Measurements from ENCODE around the gene OR52E8. TPM values are rescaled to one million over a fixed set of nuclear protein-coding genes. Genes with fewer than 3 reads are reported as not detected.

The OR52E8 gene
- total and polyA plus RNA-seq, 4 donors: not detected

DNA sequence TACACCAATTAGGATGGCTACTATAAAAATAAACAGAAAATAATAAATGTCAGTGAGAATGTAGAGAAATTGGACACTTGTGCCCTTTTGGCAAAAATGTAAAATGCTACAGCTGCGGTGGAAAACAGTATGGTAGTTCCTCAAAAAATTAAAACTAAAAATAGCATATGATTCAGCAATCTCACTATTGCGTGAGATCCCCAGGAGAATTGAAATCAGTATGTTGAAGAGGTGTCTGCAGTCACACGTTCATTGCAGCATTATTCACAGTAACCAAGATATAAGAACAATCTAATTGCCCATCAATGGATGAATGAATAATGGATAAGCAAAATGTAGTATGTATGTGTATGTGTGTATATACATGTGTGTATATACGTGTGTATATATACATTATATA lies 42.0 kb downstream of the OR52E8 start:
- Histone ChIP-seq H3K36me3 (ENCODE audit: control insufficient read depth in 1 of 2, insufficient read depth in 2 of 2, low read length in 1 of 2) (no peaks in the 10 kb centered on the region), H3K27ac (ENCODE audit: low read depth in 1 of 2, low read length in 2 of 2) (no peak overlapping the region), H3K27me3 (ENCODE audit: control insufficient read depth in 1 of 2, insufficient read depth in 2 of 2, low read length in 1 of 2) (no peaks in the 10 kb centered on the region), H3K4me1 (ENCODE audit: control insufficient read depth in 1 of 2, insufficient read depth in 2 of 2, low read length in 2 of 2) (no peaks in the 10 kb centered on the region), H3K4me3 (ENCODE audit: low read length in 2 of 2) (no peak overlapping the region), H3K9me3 (ENCODE audit: control insufficient read depth, low read length) (no peaks in the 10 kb centered on the region)
- 11 to 16% methylated on average over 4 of the region's 4 CpGs for WGBS, 2 donors
- intact Hi-C loops (cut with DNase I): no loop called here
- ATAC-seq (ENCODE audit: low FRiP score): no peak
- no peak for DNase-seq

DNA sequence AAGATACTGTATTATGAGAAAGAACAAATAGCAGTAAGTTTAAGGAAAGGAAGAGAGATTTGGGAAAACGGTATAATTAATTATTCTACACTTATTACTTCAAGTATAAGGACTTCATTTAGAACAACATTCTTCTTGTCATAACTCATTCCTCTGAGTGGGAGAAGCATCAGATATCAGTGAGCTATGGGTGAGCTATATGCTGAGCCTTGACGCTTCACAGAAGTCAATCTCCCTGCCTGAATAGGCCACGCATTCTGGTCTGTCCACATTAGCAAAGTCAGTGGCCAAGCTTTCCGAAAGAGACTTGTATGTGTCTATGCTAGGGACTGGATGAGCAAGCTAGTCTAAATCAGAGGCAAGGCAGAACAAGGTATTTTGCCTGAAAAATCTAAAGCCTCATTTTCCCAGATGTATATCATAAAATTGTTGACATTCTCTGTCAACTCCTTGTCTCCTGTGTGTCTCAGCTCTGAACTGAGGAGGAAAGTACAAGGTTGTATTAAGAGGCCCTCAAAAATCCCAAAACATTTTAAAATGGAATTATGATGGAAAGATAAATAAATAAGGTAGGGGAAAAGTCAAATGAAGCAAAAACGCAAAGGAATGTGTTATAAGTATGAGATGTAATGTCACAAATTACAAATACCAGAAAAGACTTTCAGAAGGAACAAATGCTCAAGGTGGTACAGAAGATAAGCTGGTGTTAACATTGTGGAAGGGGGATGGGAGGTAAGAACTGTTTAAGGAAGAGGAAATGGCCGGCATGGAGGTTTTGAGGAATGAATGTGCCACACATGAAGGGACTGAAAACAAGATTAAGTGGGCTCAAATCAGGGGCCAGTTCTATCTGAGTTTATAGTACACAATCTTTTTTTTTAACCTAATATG lies 47.3 kb downstream of the OR52E8 start:
- H3K27ac ChIP-seq (ENCODE audit: low read depth in 1 of 2, low read length in 2 of 2): no peak overlapping the region
- intact Hi-C loops (cut with DNase I): loop anchor here (5.0 to 10.0 kb wide), 4 partner anchors 208 to 685 kb away; no protein-coding TSS in a partner anchor
- DNase-seq: no peak
- WGBS, 2 donors: 69 to 70% methylated on average over 6 of the region's 6 CpGs
- no peak for ATAC-seq (ENCODE audit: low FRiP score)
- H3K4me1 ChIP-seq (ENCODE audit: control insufficient read depth in 1 of 2, insufficient read depth in 2 of 2, low read length in 2 of 2): no peaks in the 10 kb centered on the region
- H3K27me3 ChIP-seq (ENCODE audit: control insufficient read depth in 1 of 2, insufficient read depth in 2 of 2, low read length in 1 of 2): no peaks in the 10 kb centered on the region
- H3K36me3 ChIP-seq (ENCODE audit: control insufficient read depth in 1 of 2, insufficient read depth in 2 of 2, low read length in 1 of 2): no peaks in the 10 kb centered on the region
- no peaks in the 10 kb centered on the region for H3K9me3 ChIP-seq (ENCODE audit: control insufficient read depth, low read length)
- H3K4me3 ChIP-seq (ENCODE audit: low read length in 2 of 2): no peak overlapping the region

DNA sequence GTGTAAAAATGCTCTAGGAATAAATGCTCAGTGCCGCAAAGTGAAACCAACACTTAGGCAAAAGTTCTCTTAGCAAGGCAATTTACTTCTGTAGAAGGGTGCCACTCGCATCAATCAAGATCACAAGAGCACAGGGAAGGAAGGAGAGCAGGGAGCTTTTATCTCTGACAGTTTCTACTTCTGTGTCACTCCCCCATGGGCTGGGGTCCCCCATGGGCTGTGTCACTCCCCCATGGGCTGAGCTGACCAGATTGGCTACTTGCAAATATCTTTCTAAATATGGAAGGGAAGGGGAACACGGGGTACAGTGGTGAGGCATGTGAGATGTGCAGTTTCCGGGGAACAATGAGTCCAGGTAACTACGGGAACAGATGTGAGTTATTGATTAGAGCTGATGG lies 48.4 kb downstream of the OR52E8 start:
- intact Hi-C loops (cut with DNase I): loop anchor here (5.0 to 10.0 kb wide), 4 partner anchors 207 to 684 kb away; no protein-coding TSS in a partner anchor
- peaks cover 2% of the 10 kb centered on the region for H3K9me3 ChIP-seq (ENCODE audit: control insufficient read depth, low read length)
- H3K27me3 ChIP-seq (ENCODE audit: control insufficient read depth in 1 of 2, insufficient read depth in 2 of 2, low read length in 1 of 2): no peaks in the 10 kb centered on the region
- H3K4me3 ChIP-seq (ENCODE audit: low read length in 2 of 2): peak overlapping the region in 1 of 2 donors; percentile 18
- WGBS, 2 donors: 56 to 63% methylated on average over 5 of the region's 5 CpGs
- DNase-seq: no peak
- H3K4me1 ChIP-seq (ENCODE audit: control insufficient read depth in 1 of 2, insufficient read depth in 2 of 2, low read length in 2 of 2): no peaks in the 10 kb centered on the region
- H3K27ac ChIP-seq (ENCODE audit: low read depth in 1 of 2, low read length in 2 of 2): no peak overlapping the region
- H3K36me3 ChIP-seq (ENCODE audit: control insufficient read depth in 1 of 2, insufficient read depth in 2 of 2, low read length in 1 of 2): no peaks in the 10 kb centered on the region
- peak; percentile 11 for ATAC-seq (ENCODE audit: low FRiP score)

DNA sequence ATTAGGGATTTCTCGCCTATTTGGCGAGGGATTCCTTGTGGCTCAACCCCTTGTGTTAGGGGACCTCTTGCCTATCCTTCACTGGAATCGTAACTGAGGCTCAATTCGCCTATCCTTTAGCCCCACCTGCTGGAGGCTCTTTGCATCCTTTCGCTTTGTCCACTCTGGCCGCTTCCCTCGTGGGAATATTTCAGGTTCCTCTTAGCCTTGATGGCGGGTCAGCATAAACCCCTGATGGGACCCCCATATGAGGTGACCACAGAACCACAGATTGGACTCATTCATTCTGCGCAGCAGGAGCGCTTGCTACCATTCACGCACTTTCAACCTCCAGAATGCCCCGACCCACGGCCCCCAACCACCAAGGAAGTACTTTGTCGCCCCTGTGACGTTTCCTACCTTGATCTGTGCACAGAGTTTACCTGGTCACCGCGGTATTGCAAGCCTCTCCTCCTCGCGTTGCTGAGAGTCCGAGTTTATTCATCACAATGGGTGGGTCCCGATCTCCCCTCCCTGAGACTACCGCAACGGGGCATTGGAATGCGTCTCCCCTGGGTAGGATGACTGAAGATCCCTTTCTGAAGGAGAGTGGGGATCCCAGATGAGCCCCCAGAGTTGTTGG lies 48.9 kb downstream of the OR52E8 start, which contains the start of gene OR52N2:
Gene OR52N2, plus strand, starts transcription at position 425 of the 622 bp plus-strand sequence. CDS start 11,412 bp downstream, outside the sequence.
- no peaks in the 10 kb centered on the region for H3K4me1 ChIP-seq (ENCODE audit: control insufficient read depth in 1 of 2, insufficient read depth in 2 of 2, low read length in 2 of 2)
- H3K4me3 ChIP-seq (ENCODE audit: low read length in 2 of 2): peak within 1 kb of the TSS in 1 of 2 donors; percentile 18
- intact Hi-C loops (cut with DNase I): loop anchor here (5.0 to 10.0 kb wide), 4 partner anchors 206 to 684 kb away; no protein-coding TSS in a partner anchor
- peak; percentile 93 for ATAC-seq (ENCODE audit: low FRiP score)
- WGBS, 2 donors: 6 to 7% methylated on average over 24 of the region's 24 CpGs
- peak; percentile 79 to 80 for DNase-seq
- no peaks in the 10 kb centered on the region for H3K36me3 ChIP-seq (ENCODE audit: control insufficient read depth in 1 of 2, insufficient read depth in 2 of 2, low read length in 1 of 2)
- H3K27me3 ChIP-seq (ENCODE audit: control insufficient read depth in 1 of 2, insufficient read depth in 2 of 2, low read length in 1 of 2): no peaks in the 10 kb centered on the region
- peaks cover 3% of the 10 kb centered on the region for H3K9me3 ChIP-seq (ENCODE audit: control insufficient read depth, low read length)
- no peak within 1 kb of the TSS for H3K27ac ChIP-seq (ENCODE audit: low read depth in 1 of 2, low read length in 2 of 2)

DNA sequence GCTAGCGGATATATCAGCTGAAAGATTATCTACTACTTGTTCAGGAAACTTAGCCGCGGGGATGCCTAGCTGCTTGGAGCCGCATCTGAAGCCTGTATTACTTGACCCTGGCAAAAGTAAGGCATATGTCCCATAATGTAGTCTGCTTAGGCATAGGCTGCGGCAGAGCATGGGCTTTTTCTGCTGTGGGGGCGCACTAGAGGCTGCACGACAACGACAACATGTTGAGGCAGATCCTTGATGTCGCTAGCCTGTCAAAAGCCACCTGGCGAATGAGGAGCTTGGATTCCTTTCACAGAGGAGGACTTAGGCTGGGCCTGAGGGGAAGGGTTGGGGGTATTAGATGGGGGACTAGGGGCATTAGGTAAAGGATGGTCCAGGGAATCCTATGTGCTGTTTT lies 49.9 kb downstream of the OR52E8 start:
- intact Hi-C loops (cut with DNase I): loop anchor here (5.0 to 10.0 kb wide), 4 partner anchors 205 to 683 kb away; no protein-coding TSS in a partner anchor
- Histone ChIP-seq H3K36me3 (ENCODE audit: control insufficient read depth in 1 of 2, insufficient read depth in 2 of 2, low read length in 1 of 2) (no peaks in the 10 kb centered on the region), H3K27me3 (ENCODE audit: control insufficient read depth in 1 of 2, insufficient read depth in 2 of 2, low read length in 1 of 2) (no peaks in the 10 kb centered on the region), H3K9me3 (ENCODE audit: control insufficient read depth, low read length) (peaks cover 3% of the 10 kb centered on the region), H3K4me3 (ENCODE audit: low read length in 2 of 2) (no peak overlapping the region), H3K27ac (ENCODE audit: low read depth in 1 of 2, low read length in 2 of 2) (no peak overlapping the region), H3K4me1 (ENCODE audit: control insufficient read depth in 1 of 2, insufficient read depth in 2 of 2, low read length in 2 of 2) (no peaks in the 10 kb centered on the region)
- WGBS, 2 donors: 72% methylated on average over 10 of the region's 10 CpGs
- DNase-seq (no peak), ATAC-seq (ENCODE audit: low FRiP score) (no peak)

Other genes starting within 250 kb of the OR52E8 start
- 1 to 10 TPM; 5.6 to 9.2 TPM for gene TRIM34, start 232.7 kb downstream of the OR52E8 start, total RNA-seq
- 1 to 10 TPM; 5.1 to 5.8 TPM for gene TRIM34, start 232.7 kb downstream of the OR52E8 start, polyA plus RNA-seq
- 10 to 100 TPM; 38.8 to 42.0 TPM for gene TRIM5, start 172.6 kb downstream of the OR52E8 start, total RNA-seq
- gene TRIM5, start 172.6 kb downstream of the OR52E8 start, polyA plus RNA-seq: 10 to 100 TPM; 16.0 to 21.0 TPM
- 100 to 1,000 TPM in 1 of 2 donors, 10 to 100 TPM in 1; 71.4 to 109 TPM for gene TRIM22, start 167.9 kb downstream of the OR52E8 start, total RNA-seq
- 100 to 1,000 TPM in 1 of 2 donors, 10 to 100 TPM in 1; 39.9 to 110 TPM for gene TRIM22, start 167.9 kb downstream of the OR52E8 start, polyA plus RNA-seq
- under 1 TPM; 0.24 to 0.26 TPM for gene OR56B1, start 121.2 kb downstream of the OR52E8 start, total RNA-seq
- gene OR56B1, start 121.2 kb downstream of the OR52E8 start, polyA plus RNA-seq: not detected
- under 1 TPM; 0.78 to 0.87 TPM for gene OR52N4, start 103.4 kb downstream of the OR52E8 start, total RNA-seq
- gene OR52N4, start 103.4 kb downstream of the OR52E8 start, polyA plus RNA-seq: 1 to 10 TPM in 1 of 2 donors, not detected in 1; 1.2 TPM
- not detected for gene OR52N5, start 74.3 kb downstream of the OR52E8 start, total RNA-seq
- not detected for gene OR52N5, start 74.3 kb downstream of the OR52E8 start, polyA plus RNA-seq
- not detected for gene OR52N1, start 66.4 kb downstream of the OR52E8 start, total RNA-seq
- not detected for gene OR52N1, start 66.4 kb downstream of the OR52E8 start, polyA plus RNA-seq
- gene OR52N2, start 48.8 kb downstream of the OR52E8 start, total RNA-seq: not detected
- under 1 TPM in 1 of 2 donors, not detected in 1; 0.13 TPM for gene OR52N2, start 48.8 kb downstream of the OR52E8 start, polyA plus RNA-seq
- gene OR52E6, start 15.8 kb downstream of the OR52E8 start, total RNA-seq: not detected
- not detected for gene OR52E6, start 15.8 kb downstream of the OR52E8 start, polyA plus RNA-seq
- not detected for gene OR52E4, start 22.9 kb upstream of the OR52E8 start, total RNA-seq
- gene OR52E4, start 22.9 kb upstream of the OR52E8 start, polyA plus RNA-seq: not detected
- gene OR52E5, start 35.5 kb upstream of the OR52E8 start, total RNA-seq: not detected
- not detected for gene OR52E5, start 35.5 kb upstream of the OR52E8 start, polyA plus RNA-seq
- not detected for gene OR56A3, start 84.6 kb upstream of the OR52E8 start, total RNA-seq
- gene OR56A3, start 84.6 kb upstream of the OR52E8 start, polyA plus RNA-seq: not detected
- gene OR56A5, start 110.8 kb upstream of the OR52E8 start, total RNA-seq: not detected
- gene OR56A5, start 110.8 kb upstream of the OR52E8 start, polyA plus RNA-seq: not detected
- not detected for gene OR52L1, start 129.3 kb upstream of the OR52E8 start, total RNA-seq
- not detected for gene OR52L1, start 129.3 kb upstream of the OR52E8 start, polyA plus RNA-seq
- gene OR56A4, start 149.3 kb upstream of the OR52E8 start, total RNA-seq: not detected
- gene OR56A4, start 149.3 kb upstream of the OR52E8 start, polyA plus RNA-seq: not detected
- under 1 TPM in 1 of 2 donors, not detected in 1; 0.13 TPM for gene OR56A1, start 173.1 kb upstream of the OR52E8 start, total RNA-seq
- gene OR56A1, start 173.1 kb upstream of the OR52E8 start, polyA plus RNA-seq: not detected
- not detected for gene OR56B4, start 250.0 kb upstream of the OR52E8 start, total RNA-seq
- gene OR56B4, start 250.0 kb upstream of the OR52E8 start, polyA plus RNA-seq: not detected